HL-60/S4 treated with retinoic acid at 250 ng/mL for 4 days and 3 days (cell line): ENCODE measurements around the gene OSTC.

Experiments
- in situ Hi-C: fragments of 300-500 bp; cut with MboI; formaldehyde crosslinking; loops from 2 replicates; pipeline ENCODE4 v1.7.0; 2022; ENCODE audit warnings: low sequenced_read_pairs

Gene OSTC

DNA sequence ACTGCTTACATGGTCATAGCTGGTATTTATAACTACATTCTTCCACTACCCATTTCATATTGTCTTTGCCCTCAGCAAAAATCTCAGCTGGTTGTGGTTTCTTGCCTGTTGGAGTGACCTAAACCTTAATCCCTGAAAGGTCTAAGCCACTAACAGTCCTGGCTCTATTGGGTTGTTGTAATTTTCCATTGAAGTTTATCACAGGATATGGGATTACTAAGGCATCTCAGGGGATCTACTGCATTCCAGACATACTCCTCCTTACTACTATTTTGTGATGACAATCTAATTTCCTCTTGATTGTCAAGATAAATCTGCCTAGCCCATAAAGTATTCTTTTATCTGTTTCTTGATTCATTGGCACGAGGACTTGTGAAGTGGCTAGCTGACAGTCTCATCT, 6.2 kb upstream of the OSTC start:
- in situ Hi-C loops: no loop called here

GRCh38 chr4:108646706-108647105, 3.7 kb upstream of the OSTC start:
- in situ Hi-C loops: no loop called here

GRCh38 chr4:108649863-108650211, 562 bp upstream of the OSTC start:
- in situ Hi-C loops: no loop called here

GRCh38 chr4:108651014-108651791, 804 bp downstream of the OSTC start:
- in situ Hi-C loops: no loop called here

DNA sequence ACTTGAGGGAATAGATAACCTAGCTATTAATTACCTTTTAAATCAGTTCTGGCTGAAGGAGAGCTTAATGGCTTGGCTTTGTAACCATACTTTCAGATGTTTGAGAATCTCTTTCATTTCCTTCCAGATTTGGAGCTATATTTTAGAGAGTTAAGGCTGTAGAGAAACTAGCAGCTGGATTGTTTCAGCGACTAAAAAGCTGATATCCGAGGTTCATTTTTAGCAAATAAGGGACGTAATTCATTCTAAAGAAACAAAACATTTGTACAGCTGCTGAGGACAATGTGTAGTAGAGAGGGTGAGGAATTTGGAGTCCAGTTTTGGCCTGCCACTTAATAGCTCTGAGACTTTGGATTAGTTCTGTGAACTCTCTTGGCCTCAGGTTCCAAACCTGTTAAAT, 12.2 kb downstream of the OSTC start:
- in situ Hi-C loops: no loop called here

- in situ Hi-C loops: no loop called here
Measured at GRCh38 chr4:108674356-108674977, 24.1 kb downstream of the OSTC start.

DNA sequence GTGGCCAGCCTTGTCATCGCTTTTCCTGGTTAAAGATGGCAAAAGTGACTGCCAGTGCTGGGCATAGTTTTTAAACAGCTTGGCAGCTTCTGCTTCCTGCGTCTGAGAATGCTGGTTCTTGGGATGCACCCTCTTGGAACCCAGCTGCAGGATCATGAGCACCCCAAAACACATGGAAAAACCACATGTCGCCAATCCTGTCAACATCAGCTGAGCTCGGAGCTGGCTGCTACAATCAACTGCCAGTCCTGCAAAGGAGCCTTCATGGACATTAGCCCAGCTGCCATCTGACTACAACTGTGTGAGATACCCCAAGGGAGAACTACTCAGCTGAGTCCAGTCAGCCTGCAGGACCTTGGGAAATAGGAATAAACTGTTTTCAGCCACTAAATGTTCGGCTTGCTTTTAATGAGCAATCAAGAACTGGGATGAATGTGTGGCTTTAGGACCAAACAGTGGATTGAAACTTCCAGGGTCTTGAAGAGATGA, 31.0 kb downstream of the OSTC start:
- in situ Hi-C loops: no loop called here

- in situ Hi-C loops: no loop called here
Measured at GRCh38 chr4:108683479-108683878, 33.1 kb downstream of the OSTC start.

GRCh38 chr4:108685036-108685686, 34.8 kb downstream of the OSTC start:
- in situ Hi-C loops: no loop called here

- in situ Hi-C loops: no loop called here
Measured at GRCh38 chr4:108690738-108691137, 40.3 kb downstream of the OSTC start.

DNA sequence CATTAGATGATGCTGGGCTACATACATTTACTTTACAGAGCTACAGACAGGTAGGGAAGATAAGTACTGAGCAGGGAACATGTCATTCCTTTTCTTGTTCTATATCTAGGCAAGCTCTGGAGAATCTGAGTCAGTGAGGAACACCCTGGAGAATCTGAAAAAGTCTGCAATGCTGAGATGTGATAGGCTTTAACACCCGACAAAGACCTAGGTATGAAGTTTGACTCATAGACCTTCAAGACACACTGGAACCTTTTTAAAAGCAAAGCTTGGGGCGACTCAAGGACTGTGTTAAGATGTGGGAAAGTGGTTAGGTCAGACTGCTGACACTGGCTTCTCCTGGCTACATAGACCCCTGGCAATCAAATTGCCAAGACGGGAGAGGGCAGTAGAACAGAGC, 42.8 kb downstream of the OSTC start:
- in situ Hi-C loops: no loop called here

- in situ Hi-C loops: no loop called here
Measured at GRCh38 chr4:108693819-108694218, 43.4 kb downstream of the OSTC start.

GRCh38 chr4:108694423-108694822, 44.0 kb downstream of the OSTC start:
- in situ Hi-C loops: no loop called here

- in situ Hi-C loops: no loop called here
Measured at GRCh38 chr4:108695062-108695461, 44.7 kb downstream of the OSTC start.

GRCh38 chr4:108696160-108696559, 45.8 kb downstream of the OSTC start:
- in situ Hi-C loops: no loop called here

- in situ Hi-C loops: no loop called here
Measured at GRCh38 chr4:108700081-108700757, 49.8 kb downstream of the OSTC start.

DNA sequence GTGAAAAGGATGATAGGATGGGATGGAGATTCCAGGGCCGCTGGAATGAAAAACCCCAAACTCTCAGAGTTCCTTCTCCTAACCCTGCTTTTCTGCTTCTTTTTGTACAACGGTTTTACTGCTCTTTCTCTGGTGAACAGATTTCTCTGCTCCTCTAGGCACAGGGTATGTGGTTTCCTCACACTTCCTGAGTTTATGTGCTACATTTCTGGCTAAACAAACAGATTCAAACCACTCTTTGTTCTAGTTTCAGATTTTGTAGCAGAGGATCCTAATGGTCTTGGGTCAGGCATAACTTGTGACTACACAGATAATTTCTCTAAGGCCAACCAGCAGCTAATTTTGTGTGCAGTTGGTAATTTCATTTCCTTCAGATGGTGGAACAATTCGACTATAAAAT, 52.6 kb downstream of the OSTC start:
- in situ Hi-C loops: no loop called here

- in situ Hi-C loops: no loop called here
Measured at GRCh38 chr4:108703370-108703769, 53.0 kb downstream of the OSTC start.

DNA sequence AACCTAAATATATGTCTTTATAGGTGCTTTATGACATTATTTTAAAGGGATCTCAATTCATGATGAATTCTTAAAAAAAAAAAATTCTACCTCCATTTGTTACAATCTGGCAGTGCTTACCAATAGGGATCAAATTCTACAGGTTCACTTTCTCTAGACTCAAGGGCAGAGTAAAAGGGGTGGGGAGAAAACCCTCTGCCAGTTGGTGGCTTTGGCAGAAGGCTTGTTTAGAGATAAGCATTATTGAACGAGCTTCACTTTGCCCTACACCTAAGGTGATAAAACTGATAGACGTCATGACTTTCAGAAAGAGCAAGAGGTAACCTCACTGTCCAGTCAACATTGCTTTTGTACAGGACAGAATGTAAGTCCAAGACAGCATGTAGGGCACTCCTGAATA, 53.6 kb downstream of the OSTC start:
- in situ Hi-C loops: no loop called here

DNA sequence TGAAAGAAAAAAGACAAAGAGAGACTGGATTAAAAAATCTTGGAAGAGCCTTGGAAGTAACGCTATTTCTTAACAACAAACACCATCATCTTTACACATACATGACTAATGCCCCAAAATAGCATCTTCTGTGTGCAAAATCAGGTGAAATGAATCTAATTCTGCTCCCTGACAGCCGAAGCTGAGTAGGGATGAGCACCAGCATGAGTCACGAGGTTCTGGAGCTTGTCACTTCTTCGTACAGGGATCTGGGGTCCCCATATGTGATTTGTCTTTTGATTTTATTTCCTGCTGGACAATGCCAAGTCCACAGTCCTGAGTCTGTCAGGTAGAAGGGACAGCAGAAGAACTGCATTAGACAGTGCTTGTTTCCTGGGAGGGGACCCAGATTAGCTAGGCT, 55.9 kb downstream of the OSTC start:
- in situ Hi-C loops: no loop called here

GRCh38 chr4:108709234-108709633, 58.8 kb downstream of the OSTC start:
- in situ Hi-C loops: no loop called here

DNA sequence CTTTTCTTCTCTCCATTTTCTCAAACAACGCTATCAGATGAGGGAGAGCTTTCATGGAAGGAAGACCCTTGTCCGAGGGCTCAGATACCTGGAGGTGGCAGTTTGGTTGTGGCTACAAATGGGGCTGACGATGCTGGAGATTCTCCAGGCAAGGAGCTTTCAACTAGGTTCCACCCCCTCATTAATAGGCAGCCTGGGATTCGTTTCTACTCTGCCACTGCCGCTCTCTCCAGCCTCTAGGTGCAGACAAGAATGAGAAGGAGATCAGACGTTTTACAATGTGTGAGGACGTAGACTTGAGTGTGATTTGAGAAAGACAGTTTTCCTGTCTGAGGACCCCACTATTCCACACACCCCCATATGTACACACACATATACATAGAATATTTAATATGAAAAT, 59.3 kb downstream of the OSTC start:
- in situ Hi-C loops: no loop called here
